TTC549 (cell line): ENCODE data around the gene INPP5D.
"Not testable (repeated sequence)": the region's sequence is repeated elsewhere in the genome, so short reads cannot be mapped to it uniquely, and the experiment has no call there.

Experiments used
- FAIRE-seq: peaks from 2 replicates; lab custom pipeline; 2012; peaks lifted over from hg19 to GRCh38; lab: Jason Lieb, UNC

Gene INPP5D

DNA sequence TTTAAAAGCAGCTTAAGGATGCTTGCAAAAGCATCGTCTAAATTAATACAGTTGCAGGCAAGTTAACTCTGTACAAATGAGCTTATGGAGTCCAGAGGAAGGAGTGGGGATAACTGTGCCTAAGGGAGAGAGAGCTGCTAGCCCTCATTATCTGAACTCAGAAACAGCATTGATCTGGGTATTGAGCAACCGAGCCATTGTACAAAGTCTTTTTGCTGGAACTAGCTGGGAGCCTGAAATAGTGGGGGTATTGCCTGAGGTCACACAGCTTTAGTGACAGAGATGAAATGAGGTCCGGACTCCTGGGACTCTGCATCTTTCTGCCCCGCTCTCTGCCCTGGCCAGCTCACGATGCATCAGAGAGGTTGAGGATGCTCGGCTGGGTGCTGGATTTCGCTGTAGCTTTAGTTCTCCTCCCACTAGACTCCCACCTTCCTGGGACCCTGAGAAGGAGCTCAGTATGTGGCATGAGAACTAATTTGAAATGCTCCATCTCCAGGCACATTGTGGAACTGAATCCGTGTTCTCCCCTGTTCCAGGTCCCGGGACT lies 123.8 kb downstream of the INPP5D start:
- FAIRE-seq, result no peak

DNA sequence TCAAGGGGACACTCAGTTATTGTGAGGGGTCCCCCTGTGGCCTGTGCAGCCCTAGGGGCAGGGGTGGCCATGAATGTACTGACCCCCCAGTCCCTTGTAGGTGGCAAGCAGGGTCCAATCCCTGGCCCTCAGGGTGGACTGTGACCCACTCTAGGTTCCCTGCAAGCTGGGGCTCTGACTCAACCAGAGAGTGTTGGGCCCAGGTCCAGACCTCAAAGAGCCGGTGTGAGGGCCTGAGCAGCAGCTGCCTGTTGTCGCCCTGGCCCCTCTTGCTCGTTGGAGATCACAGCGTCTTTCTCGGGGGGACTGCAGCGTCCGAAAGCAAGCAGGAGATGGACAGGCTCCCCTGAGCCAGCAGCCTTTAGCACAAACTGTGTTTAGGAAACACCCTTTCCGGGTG lies 124.5 kb downstream of the INPP5D start:
- no peak for FAIRE-seq

DNA sequence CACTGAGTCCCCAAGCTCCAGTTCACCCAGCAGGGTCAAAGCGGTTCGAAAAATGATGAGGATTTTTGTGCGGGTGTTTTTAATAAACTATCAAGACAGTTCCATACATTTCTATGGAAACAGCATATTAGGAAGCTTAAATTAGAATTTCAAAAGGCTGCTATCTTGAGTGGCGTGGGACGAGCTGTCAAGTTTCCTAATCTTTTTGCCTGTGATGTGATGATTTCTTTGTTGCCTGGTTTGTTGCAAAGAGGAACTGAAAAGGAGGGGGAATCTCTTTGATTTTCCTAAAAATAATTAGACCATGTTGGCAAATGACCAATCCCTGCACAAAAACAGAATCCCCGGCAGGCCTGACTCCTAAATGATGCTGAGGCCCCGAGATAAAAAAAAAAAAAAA lies 125.2 kb downstream of the INPP5D start:
- FAIRE-seq, result no peak

DNA sequence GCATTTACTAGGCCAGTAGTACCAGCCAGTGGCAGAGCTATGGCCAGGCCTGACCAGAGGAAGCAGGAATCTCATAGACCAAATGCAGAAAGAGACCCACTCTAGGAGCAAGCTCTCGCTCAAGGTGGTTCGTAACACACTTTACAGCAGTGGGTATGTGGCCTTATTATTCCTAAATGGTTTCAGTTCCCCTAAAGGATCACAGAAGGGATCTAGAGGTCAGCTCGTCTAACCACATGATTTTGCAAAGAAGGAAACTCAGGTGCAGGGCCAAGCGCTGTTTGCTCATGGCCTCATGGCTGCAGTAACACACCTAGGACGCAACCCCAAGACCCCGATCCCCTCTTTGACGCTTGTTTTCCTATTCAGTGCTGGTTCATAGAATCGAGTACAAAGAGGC lies 125.8 kb downstream of the INPP5D start:
- no peak for FAIRE-seq

DNA sequence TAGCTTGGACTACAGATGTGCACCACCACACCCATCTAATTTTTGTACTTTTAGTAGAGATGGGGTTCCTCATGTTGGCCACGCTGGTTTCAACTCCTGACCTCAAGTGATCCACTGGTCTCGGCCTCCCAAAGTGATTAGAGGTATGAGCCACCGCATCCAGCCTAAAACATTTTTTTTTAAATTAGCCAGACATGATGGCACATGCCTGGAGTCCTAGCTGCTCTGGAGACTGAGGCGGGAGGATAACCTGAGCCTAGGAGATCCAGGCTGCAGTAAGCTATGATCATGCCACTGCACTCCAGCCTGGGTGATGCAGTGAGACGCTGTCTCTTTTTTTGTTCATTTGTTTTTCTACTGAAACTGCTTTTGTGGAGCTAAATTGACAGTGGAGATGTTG lies 126.7 kb downstream of the INPP5D start:
- no peak for FAIRE-seq

DNA sequence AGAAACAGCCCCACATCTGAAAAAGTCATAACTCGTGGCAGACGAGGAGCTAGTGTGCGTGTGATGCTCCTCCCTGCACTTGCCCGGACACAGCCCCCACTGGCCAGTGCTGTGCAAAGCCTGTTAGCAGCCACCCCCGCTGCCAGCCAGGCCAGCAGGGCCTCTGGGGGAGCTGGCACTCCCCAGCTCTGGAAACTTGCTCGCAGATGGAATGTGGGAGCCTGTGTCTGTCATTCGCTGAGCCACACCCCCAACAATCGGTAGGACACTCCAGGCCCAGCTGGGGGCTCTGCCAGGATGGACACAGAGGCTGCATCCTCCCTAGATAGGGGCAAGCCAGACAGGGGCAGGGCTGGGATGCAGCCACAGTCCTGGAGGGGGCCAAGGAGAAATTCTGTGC lies 128.9 kb downstream of the INPP5D start:
- no peak for FAIRE-seq

DNA sequence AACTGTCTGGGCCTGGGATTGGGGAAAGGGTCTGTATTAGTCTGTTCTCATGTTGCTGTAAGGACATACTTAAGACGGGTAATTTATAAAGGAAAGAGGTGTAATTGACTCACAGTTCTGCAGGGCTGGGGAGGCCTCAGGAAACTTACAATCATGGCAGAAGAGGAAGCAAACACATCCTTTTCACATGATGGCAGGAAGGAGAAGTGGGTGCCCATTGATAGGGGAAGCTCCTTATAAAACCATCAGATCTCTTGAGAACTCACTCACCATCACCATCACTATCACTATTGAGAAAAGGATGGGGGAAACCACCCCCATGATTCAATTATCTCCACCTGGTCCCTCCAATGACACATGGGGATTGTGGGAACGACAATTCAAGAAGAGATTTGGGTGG lies 130.9 kb downstream of the INPP5D start:
- FAIRE-seq, result not testable (repeated sequence)

DNA sequence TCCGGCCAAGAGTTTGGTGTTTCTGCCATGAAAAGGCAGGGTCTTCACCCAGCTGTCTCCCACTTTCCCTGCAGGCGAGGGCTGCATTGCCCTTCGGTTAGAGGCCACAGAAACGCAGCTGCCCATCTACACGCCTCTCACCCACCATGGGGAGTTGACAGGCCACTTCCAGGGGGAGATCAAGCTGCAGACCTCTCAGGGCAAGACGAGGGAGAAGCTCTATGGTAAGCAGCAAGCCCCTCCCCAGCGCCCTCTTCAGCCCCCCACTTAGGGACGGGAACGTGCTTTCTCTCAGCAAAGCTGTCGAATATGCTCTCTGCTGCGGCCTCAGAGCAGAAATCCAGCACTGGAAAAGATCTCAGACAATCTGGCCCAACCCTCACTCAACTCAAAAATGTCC lies 133.6 kb downstream of the INPP5D start:
- no peak for FAIRE-seq

DNA sequence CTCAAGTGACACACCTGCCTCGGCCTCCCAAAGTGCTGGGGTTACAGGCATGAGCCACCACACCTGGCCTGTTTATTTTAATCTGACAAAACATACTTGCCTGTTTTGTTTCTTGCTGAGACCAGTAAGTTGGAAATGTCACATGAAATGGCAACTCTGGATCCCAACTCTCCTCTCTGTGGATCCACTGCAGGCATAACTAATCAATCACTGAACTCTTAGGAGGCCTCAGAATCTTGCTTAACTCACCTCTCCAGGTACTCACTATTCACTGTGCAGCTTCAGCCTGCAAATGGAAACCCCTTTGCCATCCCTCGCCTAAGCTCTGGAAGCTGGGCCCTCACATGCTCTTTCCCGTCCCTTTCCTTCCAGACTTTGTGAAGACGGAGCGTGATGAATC lies 134.9 kb downstream of the INPP5D start:
- FAIRE-seq, result no peak

DNA sequence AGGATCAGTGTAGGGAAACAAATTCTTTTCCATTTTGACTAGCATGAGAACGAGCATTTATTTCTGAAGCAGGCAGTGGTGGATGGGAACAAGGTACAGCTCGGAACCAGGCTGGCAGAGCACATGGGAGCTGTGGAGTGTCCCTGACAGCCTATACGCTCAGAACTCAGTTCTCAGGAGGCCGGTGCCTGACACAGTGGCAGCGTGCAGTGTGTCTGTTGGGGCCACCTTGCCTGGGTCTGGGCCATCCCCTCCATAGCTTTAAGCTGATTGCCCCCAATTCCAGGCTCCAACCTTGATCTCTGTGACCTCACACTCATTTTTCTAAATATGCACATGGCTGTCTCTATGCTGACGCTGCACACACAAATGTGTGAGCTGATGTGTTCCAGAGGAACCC lies 136.9 kb downstream of the INPP5D start:
- no peak for FAIRE-seq

DNA sequence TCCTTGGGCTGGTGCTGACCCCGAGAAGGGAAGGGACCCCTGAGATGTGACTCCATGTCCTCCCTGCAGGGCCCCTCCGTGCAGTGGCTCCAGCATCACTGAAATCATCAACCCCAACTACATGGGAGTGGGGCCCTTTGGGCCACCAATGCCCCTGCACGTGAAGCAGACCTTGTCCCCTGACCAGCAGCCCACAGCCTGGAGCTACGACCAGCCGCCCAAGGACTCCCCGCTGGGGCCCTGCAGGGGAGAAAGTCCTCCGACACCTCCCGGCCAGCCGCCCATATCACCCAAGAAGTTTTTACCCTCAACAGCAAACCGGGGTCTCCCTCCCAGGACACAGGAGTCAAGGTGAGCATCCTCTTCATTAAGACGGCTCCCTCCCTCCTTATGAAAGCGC lies 137.9 kb downstream of the INPP5D start:
- FAIRE-seq, result no peak

DNA sequence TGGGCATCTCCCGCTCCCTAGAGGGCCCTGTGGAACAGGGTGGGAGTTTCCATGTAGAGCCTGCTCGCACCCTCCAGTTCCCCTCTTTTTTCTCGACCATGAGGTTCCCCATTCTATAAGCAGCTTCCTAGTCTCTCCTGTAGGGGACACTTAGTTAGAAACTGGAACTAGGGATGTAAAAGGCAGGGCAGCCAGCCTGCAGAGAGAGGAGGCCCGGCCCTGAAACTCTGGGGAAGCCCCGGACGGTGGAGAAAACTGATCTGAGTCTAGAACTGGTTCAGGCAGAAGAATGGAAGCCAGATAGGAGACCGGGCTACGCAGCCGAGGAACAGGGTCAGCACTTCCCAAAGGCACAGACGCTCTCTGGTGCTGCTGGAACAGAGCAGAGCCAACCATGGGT lies 139.7 kb downstream of the INPP5D start:
- FAIRE-seq, result no peak

DNA sequence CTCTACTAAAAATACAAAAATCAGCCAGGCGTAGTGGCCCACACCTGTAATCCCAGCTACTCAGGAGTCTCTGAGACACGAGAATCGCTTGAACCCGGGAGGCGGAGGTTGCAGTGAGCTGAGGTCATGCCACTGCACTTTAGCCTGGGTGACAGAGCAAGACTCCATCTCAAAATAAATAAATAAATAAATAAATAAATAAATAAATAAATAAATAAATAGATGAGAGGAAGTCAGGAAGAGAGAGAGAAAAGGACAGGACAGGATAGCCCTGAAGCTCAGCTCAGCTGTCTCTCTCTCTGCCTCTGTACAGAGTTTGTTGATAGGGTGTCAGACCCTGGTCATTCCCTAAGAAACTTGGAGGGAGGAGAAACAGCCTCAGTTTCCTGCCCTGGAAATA lies 140.6 kb downstream of the INPP5D start:
- FAIRE-seq, result not testable (repeated sequence)

DNA sequence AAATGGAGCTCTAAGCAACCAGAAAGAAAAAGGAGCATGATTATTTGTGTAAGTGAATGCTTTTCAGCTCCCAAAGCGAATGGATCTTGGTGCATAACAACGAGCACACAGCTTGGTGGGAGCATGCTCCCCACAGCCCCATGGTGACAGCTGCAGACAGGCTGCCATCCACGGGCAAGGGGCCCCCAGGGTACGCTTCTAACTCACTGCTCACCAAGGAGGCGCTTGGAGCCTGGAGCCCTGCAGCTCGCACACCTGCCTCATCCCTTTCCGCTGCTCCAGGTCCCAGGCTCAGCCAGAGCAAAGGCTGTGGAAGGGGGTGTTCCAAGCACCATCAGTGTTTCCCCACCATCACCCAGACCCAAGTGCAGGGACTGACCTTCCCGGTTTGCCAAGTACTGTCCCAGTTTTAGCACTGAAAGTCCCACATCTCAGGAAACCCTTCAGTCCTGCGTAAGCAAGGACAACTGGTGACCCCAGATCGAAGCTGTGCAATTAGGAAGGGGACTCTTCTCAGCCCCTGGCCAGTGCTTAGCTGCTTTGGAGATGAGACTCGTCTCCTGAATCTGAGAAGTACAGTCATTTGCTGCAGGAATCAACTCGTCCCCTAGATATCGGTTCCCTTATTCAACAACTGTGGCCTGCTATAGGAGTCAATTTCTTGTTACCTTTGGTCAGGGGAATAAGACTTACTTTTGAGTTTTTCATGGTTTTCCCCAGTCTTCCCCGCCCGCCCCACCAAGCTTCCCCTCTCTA lies 141.3 kb downstream of the INPP5D start:
- no peak for FAIRE-seq

DNA sequence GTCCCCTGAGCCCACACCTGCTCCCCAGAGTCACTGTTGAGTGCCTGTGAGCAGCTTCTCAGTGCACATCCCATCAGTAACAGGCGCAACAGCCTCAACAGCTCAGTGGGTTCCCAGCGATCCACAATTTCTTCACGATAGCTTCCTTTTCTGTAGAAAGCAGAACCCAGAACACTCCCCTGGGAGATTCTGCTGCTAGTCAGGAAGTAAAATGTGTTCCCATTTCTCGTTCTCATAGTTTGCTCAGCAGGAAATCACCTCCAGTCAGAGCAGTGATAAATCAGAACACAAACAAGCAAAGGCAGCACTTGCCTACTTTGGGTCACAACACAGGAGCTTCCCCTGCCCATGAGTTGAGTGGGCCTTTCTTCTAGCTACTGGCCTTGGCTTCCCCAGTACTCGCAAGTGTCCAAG lies 142.4 kb downstream of the INPP5D start:
- no peak for FAIRE-seq

DNA sequence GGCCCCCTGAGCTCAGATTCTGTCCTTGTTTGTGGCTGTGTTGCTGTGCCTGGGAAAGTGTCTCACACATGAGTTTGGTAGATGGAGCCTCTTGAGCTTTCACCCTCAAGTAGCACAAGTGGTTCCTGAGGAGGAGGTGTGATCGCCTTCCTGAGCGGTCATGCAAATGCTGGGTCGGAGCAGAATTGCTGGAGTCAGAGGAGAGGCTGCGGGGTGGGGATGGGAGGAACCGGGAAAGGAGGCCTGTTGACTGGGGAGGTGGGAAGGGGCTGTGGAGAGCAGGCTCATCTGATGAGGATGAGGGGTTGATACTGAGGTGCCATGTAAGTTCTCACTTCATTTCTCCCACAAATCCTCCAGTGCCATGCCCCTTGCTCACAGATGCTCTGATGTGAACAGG lies 142.9 kb downstream of the INPP5D start:
- FAIRE-seq, result no peak

DNA sequence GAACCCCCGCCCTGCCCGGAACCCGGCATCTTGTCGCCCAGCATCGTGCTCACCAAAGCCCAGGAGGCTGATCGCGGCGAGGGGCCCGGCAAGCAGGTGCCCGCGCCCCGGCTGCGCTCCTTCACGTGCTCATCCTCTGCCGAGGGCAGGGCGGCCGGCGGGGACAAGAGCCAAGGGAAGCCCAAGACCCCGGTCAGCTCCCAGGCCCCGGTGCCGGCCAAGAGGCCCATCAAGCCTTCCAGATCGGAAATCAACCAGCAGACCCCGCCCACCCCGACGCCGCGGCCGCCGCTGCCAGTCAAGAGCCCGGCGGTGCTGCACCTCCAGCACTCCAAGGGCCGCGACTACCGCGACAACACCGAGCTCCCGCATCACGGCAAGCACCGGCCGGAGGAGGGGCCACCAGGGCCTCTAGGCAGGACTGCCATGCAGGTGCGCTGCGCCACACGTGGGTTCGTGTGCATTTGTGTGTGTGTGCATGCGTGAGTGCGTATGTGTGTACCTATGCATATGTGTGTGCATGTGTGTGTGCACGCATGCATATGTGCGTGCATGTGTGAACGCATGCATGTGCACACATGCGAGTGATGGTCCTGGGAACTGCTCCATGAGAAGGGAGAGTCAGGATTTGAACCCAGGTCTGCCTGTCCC lies 144.3 kb downstream of the INPP5D start:
- FAIRE-seq, result no peak

DNA sequence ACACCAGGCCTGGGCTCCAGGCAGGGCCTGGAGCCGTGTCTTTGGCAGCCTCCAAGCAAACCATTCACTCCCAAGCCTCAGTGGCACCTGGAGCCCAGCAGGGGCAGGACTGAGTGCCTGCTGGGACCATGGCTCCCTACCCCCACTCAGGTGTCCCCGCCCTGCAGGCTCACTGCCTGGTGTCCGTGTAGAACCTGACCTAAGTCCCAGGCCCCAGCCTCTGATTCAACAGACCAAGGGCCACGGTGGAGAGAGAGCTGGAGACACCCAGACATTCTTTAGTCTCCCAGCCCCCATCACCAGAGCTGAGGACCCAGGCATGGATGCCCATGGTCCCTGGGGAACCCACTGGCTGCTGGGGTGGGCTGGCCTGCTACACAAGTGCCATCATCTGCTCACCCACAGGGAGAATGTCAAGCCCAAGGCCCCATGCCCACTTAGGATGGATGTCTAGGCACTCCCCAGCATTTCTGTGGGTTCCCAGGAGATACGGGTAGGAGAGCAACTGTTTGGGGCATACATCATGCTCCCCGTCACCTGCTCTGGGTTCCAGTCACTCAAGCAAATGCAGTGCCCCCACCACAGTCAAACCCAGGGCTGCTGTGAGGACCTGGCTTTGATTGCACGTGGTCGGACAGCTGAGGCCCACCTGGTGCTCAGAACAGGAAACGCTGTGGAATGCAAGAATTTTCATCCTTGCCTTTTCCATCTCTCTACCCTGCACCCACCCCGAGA lies 148.4 kb downstream of the INPP5D start:
- FAIRE-seq, result no peak

DNA sequence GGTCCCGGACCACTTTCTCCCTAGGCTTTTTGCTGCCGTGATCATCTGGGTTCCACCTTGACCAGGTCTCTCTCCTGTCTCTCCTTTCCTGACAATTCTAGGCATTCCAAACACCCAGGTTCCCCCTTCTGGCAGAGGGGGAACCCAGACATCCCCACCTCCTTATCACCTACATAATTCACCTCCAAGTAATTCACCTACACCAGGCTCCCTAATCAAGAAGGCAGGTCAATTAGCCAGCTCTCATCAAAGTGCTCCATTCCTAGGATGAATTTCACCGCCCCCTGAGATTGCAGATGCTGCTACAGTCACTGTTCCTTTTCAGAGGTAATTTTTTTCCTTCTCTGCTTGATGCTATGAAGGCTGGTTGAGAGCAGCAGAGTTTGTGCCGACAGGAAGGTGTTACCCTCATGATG lies 149.0 kb downstream of the INPP5D start:
- FAIRE-seq, result no peak

DNA sequence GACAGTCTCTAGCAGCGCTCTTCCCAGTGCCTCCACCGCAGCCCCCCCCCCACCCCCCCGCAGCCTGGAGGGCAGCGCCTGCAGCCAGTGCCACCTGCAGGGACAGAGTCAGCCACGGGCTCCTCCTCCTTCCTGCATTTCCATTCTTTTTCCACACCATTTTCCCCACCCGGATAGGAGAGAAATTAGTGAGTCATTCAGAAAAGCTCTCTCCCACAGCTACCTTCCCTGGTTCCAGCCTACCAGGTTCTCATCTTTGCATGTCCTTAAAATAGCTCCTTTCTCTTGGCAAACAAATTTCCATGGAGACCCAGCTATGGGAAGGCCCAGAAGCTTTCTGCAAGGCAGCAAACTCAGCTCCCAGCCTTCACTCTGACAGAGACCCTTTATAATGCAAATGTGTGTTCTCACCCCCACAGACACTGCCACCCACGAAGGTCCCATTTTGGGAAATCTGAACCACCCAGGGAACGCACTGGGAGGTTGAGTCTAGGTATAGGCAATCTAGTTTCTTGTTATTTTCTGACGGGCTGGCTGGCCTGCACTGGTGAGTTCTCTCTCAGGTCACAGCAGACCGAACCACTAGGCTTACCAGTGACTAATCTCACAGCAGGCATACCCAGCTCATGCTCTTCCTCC lies 149.5 kb downstream of the INPP5D start:
- no peak for FAIRE-seq

DNA sequence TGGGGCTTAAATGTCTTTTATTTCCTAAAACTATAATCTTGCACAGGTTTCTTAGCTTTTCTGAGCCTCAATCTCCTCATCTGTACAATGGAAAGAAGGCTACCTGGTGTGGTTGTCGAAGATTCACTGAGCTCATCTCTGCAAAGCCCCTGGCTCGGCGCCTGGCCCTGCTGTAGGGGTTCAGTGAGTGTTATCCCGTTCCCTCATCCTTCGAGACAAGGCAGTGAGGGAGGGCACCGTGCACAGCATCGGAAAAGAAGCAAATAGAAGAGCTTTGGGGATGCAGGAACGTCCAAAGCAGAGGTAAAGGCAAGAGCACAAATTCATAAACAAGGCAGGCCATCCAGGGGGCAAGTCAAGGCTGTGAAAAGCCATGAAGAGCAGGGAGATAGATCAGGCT lies 150.1 kb downstream of the INPP5D start:
- no peak for FAIRE-seq

DNA sequence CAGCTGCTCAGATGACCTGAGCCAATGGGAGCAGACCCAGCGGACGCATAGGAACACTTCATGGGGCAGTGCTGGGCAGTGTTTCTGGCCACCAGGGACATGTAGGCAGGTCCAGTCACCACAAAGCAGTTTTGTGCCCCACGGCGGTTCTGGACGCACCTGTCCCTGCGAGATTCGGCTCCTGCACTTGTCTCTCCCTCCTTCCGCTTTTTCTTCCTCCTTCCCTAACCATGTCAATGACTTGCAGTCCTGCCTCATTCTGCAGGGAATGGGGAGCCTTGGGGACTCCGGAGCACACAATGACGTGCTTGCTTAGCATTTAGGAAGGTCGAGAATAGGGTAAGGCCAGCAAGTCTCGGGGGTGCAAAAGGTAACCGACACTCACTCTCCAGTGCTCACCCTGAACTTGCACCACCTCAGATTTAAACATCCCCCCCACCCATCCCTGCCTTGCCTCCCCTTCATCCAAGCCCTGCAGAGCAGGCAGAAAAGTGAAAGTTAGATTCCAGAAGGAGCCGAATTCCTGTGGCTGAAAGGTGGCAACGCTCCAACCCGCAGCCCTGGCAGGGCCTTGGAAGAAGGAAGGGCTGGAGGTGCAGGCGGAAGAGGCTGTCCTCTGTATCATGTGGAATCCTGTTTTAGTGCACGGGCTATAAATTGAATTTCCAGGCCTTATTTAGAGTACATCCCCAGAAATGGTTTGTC lies 150.9 kb downstream of the INPP5D start:
- no peak for FAIRE-seq
